GM21381 (cell line): ENCODE measurements around the gene OR6B2.

Source experiments
- ATAC-seq: cut with Tn5 transposase; IDR thresholded peaks from one replicate; pipeline ENCODE4 v1.9.1; 2021; ENCODE audit warnings: mild to moderate bottlenecking, moderate library complexity; ENCODE audit not compliant: unreplicated experiment

The OR6B2 gene

DNA sequence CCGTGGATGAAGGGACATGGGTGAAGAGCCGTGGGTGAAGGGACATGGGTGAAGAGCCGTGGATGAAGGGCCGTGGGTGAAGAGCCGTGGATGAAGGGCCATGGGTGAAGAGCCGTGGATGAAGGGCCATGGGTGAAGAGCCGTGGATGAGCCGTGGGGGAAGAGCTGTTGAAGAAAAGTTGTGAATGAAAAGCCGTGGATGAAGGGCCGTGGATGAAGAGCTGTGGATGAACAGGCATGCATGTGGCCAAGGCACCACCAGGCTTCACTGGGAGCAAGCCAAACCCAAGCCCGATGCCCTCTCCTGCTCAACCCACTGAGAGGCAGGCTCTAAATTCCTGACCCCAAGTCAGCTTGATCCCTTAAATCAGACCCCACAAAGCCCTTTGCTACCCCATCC is 12.5 kb upstream of the OR6B2 start:
- no peak for ATAC-seq

DNA sequence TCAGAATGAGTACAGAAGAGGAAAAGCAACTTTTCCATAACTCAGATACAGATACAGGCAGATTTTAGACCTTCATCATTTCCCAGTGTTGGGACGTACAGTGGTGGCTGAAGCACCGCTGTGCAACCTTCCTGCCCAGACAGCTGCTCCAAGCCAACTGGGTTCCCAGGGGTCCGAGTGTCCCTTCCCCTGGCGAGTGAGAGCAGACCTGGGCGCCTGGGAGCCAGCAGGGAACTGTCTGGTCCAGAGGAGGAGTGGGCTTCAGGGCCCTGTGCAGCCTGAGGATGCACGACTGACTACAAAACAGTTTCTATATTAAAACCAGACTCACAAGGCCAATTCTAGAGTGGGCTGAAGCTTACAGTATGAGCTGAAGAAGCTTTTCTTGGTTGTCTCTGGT is 11.1 kb upstream of the OR6B2 start:
- ATAC-seq = no peak

DNA sequence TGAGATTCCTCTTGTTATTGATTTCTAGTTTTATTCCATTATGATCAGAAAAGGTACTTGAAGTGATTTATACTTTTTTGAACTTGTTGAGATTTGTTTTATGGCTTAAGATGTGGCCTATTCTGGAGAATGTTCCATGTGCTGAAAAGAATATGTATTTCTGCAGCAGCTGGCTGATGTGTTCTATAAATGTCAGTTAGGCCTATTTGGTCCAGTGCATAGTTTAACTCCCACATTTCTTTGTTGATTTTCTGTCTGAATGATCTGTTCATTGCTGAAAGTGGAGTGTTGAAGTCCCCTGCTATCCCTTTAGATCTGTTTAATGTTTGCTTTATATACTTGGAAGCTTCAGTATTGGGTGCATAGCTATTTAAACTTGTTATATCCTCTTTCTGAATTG is 7.1 kb upstream of the OR6B2 start:
- ATAC-seq = no peak

GRCh38 chr2:240033330-240033678 is 3.1 kb upstream of the OR6B2 start:
- no peak for ATAC-seq

DNA sequence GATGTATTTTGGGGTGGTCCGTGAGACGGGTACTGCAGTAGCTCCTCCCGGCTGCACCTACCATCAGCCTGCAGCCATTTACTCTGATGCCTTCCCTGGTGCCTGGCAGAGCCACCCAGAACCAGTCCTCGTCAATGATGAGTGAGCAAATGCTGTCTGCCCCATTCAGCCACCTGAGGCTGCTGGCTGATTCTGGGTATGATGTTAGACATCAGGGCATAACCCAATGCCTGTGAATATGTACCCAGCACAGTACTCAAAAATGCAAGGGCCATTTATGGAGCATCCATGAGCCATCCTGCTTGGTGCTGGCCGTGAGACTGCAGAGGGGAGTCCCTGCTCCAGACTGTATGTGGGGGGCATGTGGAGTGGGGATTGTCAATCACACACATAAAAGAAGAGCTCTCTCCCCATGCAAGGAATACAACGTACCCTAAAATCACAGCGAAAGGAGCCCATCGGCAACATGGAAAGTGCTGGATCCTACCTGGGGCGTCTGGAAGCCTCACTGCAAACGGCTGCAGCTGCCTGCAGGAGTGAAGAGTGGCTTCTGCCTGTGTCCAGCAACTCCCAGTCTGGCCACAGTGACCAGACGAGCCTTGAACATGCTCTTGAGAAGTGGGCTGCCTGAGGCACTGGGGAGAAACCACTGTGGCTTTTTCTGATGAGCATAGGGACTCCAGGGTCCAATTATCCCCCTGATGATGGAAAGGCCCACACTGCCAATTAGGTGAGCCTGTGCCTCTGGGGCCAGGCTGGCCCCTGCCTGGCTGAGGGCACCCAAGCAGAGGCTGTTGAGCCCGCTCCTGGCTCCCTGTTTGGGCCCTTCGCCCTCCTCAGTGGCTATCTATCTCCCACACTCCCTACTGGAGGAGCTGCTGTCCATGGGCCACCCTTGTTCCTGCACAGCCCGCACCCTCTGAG is 2.4 kb upstream of the OR6B2 start:
- no peak for ATAC-seq

- peak; percentile 29 for ATAC-seq
These were observed 5.5 kb downstream of the OR6B2 start for GRCh38 chr2:240024766-240025165.

DNA sequence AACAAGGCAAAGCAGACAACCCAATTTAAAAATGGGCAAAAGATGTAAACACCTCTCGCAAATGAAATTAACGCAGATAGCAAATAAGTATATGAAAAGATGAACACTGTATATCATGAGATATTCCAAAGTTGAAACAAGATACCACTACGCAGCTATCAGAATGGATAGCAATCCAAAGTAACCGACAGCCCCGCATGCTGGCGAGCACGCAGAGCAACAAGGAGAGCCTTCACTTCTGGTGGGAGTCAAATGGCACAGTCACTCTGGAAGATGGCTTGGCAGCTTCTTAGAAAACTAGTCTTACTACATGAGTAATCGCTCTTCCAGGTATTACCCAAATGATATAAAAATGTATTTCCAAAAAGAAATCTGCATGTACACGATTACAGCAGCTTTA is 6.4 kb downstream of the OR6B2 start:
- no peak for ATAC-seq

- no peak for ATAC-seq
These were observed 8.6 kb downstream of the OR6B2 start for GRCh38 chr2:240021488-240022104.

GRCh38 chr2:240018071-240018750 is 12.0 kb downstream of the OR6B2 start:
- no peak for ATAC-seq

- ATAC-seq = no peak
These were observed 15.9 kb downstream of the OR6B2 start for GRCh38 chr2:240014327-240014726.

DNA sequence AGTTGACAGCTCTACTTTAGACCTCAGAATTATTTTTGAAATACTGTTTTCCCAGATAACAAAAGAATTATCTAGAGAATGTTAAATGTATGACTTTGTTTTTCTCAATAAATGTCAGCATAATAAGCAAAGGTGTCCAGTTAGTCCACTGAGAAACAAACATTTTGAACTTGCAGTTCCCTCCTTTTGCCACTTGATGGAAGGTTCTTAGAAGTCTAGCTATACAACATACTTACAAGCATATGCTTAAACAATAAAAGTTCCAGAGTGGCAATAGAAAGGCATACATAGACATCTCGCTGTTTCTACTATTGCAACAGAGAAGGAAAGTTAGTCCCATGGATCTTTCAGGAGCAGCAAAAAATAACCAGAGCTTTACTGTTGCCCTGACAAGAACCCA is 16.9 kb downstream of the OR6B2 start:
- ATAC-seq = no peak

DNA sequence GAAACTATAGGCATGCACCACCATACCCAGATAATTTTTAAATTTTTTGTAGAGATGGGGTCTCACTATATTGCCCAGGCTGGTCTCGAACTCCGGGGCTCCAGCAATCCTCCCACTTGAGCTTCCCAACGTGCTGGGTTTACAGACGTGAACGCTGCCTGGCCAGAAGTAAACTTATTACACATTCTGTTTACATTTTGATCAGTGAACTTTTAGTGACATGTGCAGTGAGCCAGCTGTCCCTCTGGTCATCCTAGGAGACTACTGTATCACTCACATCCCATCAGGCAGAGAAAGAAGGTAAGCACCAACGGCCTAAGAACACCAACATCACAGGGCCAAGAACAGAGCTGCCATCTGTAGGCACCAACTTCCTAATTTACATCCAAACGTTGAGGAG is 27.2 kb downstream of the OR6B2 start:
- ATAC-seq = no peak

DNA sequence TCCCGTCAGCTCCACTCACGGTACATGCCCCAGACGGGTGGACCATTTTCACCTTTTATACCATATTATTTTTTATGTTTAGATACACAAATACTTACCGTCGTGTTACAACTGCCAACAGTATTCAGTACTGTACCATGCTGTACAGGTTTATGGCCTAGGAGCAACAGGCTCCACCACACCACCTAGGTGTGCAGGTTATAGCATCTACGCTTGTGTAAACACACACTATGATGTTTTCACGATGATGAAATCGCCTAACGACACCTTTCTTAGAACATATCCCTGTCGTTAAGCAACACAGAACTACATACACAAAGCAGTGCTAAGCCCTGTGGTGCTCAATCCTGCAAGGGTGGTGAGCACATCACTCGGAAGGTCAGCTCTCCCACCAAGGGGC is 29.6 kb downstream of the OR6B2 start:
- no peak for ATAC-seq

DNA sequence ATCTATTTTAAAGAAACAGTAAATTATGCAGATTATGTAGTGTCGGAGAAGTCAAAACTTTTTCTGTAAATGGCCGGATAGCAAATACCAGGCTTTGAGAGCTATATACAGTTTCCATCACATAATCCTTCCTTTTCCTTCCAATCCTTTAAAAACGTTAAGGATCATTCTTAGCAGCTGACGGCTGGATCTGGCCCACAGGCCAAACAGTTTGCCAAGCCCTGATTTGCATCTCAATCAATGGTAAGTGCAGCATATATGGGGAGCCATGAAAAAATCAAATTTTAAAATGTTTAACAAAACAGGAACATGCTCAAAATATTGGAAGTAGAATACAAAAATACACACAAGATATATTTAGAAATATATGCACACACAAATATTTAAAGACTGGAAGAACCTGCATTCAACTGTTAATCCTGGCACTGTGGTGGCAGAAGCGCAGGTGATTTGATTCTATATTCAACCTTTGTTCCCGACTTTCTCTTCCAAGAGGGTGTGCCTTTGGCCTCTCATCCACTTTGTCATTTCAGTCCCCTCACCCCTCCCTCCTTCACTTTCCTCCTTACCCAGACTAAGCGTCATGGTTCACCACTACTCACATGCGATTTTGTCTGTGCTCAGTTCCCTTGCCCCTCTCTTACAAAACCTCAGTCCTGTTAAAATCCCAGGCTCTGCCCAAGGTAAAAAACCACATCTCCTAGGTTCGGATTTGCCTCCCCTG is 32.4 kb downstream of the OR6B2 start:
- no peak for ATAC-seq

GRCh38 chr2:239994086-239994485 is 36.1 kb downstream of the OR6B2 start:
- no peak for ATAC-seq

GRCh38 chr2:239993291-239993690 is 36.9 kb downstream of the OR6B2 start:
- ATAC-seq = no peak

GRCh38 chr2:239991689-239992314 is 38.4 kb downstream of the OR6B2 start:
- no peak for ATAC-seq

DNA sequence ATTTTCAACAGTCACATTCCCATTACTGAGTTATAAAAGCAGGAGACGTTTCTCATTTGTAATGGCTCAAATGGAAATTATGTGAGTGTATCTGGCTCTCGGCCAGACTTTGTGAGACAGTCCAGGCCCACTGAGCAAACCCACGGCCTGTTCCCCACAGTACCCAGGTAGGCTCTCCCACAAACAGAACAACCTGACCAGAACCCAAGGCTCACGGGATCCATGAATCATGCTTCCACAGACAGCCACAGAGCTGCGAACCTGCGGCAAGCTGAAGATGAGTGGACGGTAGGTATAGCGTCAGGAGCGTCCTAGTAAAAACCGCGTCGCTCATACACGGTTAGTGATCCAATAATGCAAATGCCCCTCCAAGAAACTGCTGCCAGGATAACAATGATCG is 39.3 kb downstream of the OR6B2 start:
- ATAC-seq = no peak

DNA sequence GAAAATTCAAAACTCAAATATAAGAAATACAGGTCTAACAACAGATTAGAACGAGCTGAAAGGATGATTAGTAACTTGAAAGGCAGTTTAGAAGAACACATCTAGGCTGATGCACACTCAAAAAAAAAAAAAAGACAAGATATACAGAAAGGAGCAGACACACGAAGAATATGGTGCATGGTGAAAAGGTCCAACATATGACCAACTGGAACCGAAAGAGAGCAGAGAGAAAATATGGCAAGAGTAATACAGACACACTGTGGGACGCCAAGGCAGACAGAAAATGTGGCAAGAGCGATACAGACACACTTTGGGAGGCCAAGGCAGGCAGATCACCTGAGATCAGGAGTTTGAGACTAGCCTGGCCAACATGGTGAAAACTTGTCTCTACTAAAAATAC is 44.9 kb downstream of the OR6B2 start:
- ATAC-seq = no peak

DNA sequence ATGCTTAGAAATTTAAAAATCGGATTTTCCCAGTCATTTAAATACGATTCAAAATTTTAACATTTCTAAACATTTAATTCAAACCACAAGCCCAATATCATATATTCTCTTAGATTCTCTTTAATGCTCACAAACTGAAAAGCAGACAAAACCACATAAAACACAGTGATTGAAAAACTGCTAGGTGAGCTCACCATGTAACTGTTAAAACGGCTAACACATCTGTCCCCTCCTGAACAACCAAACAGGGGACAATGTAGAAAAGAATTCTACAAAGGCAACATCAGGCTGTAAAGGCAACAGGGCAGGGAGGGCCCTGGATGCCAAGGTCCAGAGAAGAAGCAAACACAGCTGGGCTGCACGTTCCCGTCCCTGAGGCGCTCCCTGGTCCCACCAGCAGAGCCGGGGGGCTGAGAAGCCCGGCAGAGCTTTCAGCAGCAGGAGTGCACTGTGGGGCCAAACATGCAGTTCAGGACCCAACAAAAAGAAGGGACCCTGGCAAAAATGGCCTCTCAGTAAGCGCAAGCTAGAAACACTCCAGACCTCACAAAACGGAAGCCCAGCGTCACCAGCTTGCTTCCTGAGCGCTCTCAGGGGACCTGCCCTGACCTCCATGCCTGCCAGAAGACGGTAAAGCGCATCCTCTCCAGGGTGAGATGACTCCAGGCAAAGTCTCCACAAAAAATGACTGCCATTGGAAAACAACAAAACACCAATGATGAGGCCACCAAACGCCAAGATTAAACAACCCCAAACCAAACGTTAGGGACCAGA is 45.6 kb downstream of the OR6B2 start:
- no peak for ATAC-seq
